CD4-positive, alpha-beta T cell treated with Interleukin-4 for 1 hour (primary cell): ENCODE measurements around the gene GARIN1A.

Experiments
- DNase-seq, 2 donors: peaks; one replicate each; pipeline ENCODE4 v3.0.0-alpha.2; 2020 to 2022

The GARIN1A gene

GRCh38 chr7:128718967-128719642, 47.0 kb downstream of the GARIN1A start:
- no peak for DNase-seq

DNA sequence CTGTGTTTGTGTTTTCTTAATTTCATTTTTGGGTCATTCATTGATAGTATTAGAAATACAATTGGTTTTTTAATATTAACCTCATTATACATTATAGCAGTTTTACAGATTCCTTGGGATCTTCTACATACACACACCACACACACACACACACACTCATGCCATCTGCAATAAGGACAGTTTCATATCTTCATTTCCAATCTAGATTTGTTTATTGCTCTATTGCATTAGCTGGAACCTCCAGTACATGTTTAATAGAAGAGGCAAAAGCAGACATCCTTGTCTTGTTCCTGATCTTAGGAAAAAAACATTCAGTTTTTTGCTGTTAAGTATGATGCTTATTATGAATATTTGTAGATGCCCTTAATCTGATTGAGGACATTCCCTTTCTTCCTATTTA, 49.3 kb downstream of the GARIN1A start:
- no peak for DNase-seq
